Stimulated activated CD4-positive, alpha-beta T cell treated with anti-CD3 and anti-CD28 coated beads, Interleukin-1b, Interleukin-23, amount 100 ng/mL, for 48 hours (primary cell): ENCODE measurements around the gene DRG2.

ENCODE experiments used
- DNase-seq: peaks from one replicate; pipeline ENCODE4 v3.0.0-alpha.2; 2020

DRG2 gene, protein sequence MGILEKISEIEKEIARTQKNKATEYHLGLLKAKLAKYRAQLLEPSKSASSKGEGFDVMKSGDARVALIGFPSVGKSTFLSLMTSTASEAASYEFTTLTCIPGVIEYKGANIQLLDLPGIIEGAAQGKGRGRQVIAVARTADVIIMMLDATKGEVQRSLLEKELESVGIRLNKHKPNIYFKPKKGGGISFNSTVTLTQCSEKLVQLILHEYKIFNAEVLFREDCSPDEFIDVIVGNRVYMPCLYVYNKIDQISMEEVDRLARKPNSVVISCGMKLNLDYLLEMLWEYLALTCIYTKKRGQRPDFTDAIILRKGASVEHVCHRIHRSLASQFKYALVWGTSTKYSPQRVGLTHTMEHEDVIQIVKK

GRCh38 chr17:18087610-18088491 is at the start of gene DRG2:
Gene DRG2, plus strand, starts transcription at chr17:18087948. Its CDS starts 76 bp downstream, at chr17:18088024.
- peak; percentile 90 for DNase-seq

- DNase-seq, result peak; percentile 35
Measured at GRCh38 chr17:18038149-18038850, 49.4 kb upstream of the DRG2 start.

- DNase-seq, result peak; percentile 100
Measured at GRCh38 chr17:18038861-18039534, 48.8 kb upstream of the DRG2 start, which contains the start of the genes ATPAF2 and GID4. Gene ATPAF2, minus strand, starts transcription at chr17:18039168. Its CDS starts 155 bp downstream, at chr17:18039013. Gene GID4, plus strand, starts transcription at chr17:18039408. Its CDS starts 57 bp downstream, at chr17:18039465.

- peak; percentile 28 for DNase-seq
Measured at GRCh38 chr17:18039535-18040260, 48.0 kb upstream of the DRG2 start.

DNA sequence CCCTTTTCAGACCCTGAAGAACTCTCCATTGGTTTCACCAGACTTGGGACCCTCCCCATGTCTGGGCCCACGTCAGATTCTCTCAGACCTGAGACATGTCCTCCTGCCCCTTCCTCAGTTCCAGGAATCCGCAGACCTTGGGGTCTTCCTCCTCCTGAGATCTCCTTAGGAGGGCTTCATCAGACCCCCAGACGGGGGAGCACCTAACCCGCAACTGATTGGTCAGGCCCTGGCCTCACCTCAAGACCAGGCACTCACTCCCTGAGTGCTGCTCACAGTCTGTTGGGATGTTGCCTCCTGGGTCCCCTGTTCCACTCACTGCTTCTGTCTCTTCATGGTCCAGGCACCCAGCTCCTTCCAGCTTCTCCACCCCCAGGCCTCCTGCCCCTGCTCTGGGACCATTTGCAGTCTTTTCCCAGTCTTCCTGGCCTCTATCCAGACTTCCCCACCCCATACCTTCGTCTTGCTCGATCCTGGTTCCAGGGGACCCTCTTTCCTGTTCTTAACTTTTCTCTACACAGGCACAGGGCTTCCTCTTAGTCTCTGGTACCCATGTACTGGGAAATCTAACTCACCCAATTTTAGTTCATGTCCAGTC is 47.4 kb upstream of the DRG2 start:
- DNase-seq, result no peak

DNA sequence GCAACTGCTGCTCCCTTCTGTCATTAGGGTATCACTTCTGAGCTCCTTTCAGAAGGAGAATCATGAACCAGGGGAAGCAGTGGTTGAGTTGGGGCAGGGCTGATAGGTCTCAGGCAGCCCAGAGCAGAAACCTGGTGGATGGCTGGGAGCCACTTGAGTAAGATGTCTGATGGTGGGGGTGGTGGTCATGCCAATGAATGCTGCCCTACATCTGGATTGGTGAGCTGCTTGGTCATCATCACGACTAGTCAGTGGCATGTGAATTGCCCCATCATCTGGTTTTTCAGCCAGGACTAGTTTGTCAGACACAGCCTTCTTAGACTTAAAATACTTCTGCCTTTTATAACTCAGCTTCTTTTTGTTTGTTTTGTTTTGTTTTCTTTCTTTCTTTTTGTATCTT is 46.0 kb upstream of the DRG2 start:
- no peak for DNase-seq

DNA sequence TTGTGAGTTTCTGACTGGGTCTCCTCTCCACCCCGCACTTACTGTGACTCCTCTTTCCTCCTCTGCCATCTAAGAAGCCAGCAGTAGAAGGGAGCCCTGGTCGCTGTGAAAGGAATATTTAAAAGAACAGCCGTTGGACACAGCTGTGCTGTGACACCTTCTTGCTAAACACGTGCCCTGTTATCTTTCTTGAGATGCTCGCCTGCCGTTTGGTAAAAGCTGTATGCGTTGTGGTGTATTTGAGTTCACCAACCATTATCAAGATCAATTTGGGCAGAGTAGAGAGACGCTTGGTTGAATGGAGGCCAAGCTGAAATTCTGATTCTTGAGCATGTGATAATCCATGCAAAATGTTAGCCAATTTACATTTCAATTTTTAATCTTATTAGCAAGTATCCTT is 44.8 kb upstream of the DRG2 start:
- no peak for DNase-seq

- DNase-seq, result no peak
Measured at GRCh38 chr17:18043491-18043890, 44.3 kb upstream of the DRG2 start.

GRCh38 chr17:18044609-18045008 is 43.1 kb upstream of the DRG2 start:
- no peak for DNase-seq

DNA sequence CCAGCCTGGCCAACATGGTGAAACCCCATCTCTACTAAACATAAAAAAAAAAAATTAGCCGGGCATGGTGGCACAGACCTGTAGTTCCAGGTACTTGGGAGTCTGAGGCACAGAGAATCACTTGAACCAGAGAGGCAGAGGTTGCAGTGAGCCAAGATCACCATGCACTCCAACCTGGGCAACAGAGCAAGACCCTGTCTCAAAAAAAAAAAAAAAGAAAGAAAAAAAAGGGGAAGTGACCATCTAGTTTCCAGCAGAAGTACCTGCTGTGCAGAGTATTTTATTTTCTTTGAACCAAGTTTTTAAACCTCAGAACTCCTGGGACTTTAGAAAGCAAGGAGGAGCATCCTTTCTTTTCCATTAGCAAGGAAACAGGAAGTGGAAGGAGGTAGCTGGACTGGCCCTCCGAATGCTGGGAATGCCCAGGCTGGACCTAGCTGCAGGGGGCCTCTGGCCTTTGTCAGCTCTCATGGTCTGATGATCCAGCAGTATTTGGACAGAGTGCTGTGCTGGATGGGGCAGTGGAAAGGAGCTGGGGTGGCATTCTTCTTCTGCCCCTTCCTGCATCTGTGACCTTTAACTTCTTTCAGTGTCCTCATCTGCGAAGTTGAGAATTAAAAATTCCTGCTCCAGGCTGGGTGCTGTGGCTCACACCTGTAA is 41.9 kb upstream of the DRG2 start:
- no peak for DNase-seq

- no peak for DNase-seq
Measured at GRCh38 chr17:18055597-18055996, 32.2 kb upstream of the DRG2 start.

DNA sequence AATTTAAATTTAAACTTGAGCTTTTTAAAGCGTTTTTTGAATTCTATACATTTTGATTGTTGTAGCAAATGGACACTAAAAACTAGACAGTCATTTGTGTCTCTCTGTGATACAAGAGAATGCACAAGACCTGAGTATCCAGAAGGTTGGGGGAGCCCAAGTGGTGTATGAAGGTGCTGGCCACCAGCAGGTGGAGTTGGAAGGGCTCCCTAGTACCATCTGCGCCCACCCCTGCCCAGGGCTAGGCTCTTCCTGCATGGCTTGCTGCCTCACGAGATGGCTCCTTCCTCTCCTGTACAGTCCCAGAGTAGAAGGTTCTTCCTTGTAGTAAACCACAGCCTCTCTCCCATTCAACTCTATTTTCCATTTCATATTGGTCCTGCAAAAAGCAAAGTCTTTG is 31.5 kb upstream of the DRG2 start:
- DNase-seq, result no peak

DNA sequence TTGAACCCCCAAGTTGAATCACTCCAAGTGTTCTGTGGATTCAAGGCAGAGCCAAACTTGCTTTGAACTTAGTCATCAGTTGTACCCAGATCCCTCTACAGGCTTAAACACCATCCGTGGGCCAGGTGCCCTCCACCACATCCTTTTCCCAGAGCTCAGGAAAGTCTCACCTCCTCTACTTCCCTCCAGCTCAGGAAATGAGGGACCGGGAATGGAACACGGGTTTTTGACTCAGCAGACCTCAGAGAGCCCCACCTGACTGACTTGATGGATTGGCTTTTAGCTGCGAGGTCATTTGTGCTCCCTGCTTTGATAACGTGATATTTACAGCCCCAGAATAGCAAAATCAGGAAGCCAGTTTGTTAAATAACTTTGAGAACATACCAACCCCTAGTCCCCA is 28.5 kb upstream of the DRG2 start:
- DNase-seq, result no peak

DNA sequence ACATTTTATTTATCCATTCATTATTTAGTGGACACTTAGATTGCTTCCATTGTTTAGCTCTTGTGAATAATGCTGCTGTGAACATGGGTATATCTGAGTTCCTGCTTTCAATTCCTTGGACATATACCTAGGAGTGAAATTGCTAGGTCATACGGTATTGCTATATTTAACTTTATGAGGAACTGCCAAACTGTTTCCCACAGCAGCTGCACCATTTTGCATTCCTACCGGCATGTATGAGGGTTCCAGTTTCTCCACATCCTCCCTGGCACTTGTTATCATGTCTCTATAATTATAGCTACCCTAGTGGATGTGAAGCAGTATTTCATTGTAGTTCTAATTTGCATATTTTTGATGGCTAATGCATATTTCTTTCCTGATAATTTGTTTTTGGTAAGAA is 23.7 kb upstream of the DRG2 start:
- DNase-seq, result no peak

GRCh38 chr17:18065546-18065945 is 22.2 kb upstream of the DRG2 start:
- DNase-seq, result no peak

GRCh38 chr17:18066866-18067265 is 20.9 kb upstream of the DRG2 start:
- no peak for DNase-seq

DNA sequence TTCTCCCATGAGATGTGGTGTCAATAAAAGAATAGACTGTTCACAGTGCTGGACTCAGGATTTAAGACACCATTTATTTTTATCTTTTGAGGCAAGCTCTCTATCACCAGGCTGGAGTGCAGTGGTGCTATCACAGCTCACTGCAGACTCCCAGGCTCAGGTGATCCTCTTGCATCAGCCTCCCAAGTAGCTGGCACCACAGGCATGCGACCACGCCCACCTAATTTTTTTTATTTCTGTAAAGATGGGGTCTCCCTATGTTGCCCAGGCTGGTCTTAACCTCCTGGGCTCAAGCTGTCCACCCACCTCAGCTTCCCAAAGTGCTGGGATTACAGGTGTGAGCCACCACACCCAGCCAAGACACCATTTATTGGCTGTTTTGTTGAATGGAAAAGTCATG is 18.6 kb upstream of the DRG2 start:
- no peak for DNase-seq

DNA sequence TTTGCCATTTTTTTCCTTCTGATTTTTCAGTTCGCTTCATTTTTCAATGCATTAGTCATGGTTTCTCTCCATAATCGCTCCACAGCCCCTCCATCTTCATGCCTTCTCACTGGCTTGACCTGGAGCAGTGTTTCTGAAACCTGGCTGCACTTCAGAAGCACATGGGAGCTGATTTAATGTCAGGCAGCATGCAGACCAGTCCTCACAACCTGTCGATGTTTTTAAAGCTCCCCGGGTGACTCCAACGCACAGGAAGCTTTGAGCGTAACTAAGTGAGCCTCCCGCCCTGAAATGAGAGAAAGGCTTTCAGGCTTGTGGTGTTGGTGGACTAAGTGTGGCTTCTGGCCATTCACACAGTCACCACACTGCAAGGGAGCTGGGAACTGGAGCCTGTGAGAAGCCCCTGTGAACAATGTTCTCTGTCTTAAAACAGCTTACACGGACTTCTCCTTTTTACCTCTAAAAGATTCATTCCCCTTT is 16.8 kb upstream of the DRG2 start:
- DNase-seq, result no peak

DNA sequence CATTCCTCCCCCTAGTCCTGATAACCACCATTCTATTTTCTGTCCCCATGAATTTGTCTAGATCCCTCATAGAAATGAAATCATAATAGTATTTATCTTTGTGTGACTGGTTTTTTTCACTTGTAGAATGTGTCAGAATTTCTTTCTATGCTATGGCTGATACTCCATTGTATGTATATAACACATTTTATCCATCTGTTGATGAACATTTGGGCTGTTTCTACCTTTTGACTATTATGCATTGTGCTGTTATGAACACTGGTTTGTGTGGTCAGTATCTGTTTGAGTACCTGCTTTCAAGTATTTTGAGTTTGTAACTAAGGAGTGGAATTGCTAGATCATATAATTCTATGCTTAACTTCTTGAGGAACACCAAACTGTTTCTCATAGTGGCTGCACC is 16.0 kb upstream of the DRG2 start:
- no peak for DNase-seq

DNA sequence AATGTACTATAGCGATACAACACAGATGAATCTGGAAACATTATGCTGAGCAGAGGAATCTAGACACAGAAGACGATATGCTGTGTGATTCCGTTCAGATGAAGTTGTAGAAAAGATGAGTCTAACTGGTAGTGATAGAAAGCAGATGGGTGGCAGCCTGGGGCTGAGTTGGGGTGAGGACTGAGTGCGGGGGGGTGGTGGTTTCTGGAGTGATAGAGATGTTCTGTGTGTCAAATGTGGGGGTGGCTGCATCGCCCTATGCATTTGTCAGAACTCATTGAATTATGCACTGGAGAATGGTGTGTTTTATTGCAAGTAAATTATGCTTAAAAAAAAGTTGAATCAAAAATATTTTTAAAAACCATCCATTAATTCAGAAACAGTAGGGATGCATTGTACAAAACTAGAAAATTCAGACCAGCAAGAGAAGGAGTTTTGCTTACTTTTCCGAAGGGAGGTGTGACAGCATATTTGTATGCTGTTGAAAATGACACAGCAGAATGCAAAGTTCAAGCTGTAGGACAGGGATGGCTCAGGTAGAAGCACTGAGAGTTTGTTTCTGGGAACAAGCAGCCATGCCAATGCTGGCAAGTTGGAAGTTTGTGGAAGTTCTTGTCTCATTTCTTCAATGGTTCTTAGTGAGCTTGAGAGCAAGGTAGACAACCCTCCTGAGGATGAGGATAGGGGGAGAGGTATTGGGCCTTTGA is 13.0 kb upstream of the DRG2 start:
- DNase-seq, result no peak
